HG02884 (cell line): ENCODE data around the gene RAD51C.
"Not testable (repeated sequence)": the region's sequence is repeated elsewhere in the genome, so short reads cannot be mapped to it uniquely, and the experiment has no call there.

Experiments
- ATAC-seq: cut with Tn5 transposase; IDR thresholded peaks from one replicate; pipeline ENCODE4 v1.9.1; 2021; ENCODE audit warnings: mild to moderate bottlenecking, moderate library complexity; ENCODE audit not compliant: unreplicated experiment

RAD51C gene

DNA sequence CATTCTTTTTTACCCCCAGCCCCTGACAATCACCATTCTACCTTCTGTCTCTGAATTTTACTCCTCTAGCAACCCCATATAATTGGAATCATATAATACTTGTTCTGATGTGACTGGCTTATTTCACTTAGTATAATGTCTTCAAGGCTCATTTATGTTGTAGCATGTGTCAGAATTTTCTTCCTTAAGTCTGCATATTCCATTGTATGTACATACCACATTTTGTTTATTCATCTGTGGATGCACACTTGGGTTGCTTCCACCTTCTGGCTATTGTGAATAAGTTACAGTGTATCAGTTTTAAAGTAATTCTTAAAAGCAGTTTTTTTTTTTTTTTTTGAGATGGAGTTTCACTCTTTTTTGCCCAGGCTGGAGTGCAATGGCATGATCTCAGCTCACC lies 38.5 kb downstream of the RAD51C start:
- ATAC-seq, result no peak

DNA sequence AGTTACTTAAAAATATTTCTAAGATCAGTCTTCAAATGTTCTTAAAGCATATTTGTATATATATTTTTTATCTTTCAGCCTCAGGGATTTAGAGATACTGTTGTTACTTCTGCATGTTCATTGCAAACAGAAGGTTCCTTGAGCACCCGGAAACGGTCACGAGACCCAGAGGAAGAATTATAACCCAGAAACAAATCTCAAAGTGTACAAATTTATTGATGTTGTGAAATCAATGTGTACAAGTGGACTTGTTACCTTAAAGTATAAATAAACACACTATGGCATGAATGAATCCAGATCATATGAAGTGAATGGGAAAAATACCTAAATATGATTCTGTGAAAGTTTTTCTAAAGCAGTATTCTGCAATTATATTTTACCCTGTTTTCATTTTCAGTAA lies 41.6 kb downstream of the RAD51C start:
- no peak for ATAC-seq

GRCh38 chr17:58734811-58735210 lies 42.4 kb downstream of the RAD51C start:
- no peak for ATAC-seq

DNA sequence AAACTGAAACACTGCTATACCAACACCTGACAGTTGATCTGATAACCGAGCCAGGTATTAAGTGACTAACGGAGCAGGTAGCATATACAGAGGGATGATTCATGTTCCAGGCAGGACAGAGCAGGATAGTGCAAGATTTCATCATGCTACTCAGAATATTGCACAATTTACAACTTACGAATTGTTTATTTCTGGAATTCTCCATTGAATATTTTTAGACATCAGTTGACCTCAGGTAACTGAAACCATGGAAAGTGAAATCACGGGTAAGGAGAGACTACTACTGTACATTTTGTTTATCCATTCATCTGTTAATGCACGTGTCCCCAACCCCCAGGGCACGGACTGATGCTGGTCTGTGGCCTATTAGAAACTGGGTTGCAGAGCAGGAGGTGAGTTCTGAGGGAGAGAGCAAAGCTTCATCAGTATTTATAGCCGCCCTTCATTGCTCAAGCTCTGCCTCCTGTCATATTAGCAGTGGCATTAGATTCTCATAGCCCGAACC lies 48.8 kb downstream of the RAD51C start:
- ATAC-seq, result no peak

DNA sequence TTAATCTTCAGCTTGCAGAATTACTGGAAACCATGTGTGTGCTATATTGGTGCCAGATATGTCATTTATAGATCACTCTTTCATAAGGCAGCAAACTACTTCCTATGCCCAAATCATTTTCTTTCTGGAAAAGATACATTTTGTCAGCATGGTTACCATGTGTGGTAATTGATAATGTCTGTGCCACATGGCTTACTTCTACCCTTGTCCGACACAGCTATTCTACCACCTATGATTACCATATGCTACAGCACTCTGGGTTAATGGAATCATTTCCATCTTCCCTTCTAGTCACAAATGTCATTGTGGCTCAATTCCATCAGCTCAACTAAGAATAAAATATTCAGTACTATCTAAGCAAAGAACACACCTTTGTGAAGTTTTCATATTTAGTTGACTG lies 55.3 kb downstream of the RAD51C start:
- ATAC-seq, result no peak

DNA sequence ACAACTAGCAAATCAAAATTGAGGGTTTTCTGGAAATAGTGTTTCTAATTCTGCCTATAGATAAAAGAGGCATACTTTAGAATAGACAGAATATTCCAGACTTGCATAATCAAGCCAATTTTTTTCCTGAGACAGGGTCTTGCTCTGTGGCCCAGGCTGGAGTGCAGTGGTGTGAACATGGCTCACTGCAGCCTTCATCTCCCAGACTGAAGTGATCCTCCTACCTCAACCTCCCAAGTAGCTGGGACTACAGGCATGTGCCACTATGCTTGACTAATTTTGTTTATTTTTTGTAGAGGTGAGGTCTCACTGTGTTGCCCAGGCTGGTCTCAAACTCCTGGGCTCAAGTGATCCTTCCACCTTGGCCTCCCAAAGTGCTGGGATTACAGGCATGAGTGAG lies 57.2 kb downstream of the RAD51C start:
- ATAC-seq, result not testable (repeated sequence)

GRCh38 chr17:58753026-58753425 lies 60.6 kb downstream of the RAD51C start:
- ATAC-seq, result no peak

DNA sequence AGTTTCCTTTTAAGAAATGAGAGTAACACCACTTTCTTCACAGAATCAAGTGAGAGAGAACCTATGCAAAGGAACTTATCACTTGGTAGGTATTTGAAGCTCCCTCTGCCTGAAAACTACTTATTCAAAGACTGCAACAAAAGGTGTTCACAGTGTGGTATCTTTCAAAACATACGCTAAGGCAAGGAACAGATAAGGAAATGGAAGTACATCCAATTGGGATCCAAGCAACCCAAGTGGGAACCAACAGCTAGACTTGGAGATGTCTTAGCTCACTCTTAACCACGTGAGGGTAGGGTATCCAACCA lies 62.8 kb downstream of the RAD51C start:
- ATAC-seq, result no peak

DNA sequence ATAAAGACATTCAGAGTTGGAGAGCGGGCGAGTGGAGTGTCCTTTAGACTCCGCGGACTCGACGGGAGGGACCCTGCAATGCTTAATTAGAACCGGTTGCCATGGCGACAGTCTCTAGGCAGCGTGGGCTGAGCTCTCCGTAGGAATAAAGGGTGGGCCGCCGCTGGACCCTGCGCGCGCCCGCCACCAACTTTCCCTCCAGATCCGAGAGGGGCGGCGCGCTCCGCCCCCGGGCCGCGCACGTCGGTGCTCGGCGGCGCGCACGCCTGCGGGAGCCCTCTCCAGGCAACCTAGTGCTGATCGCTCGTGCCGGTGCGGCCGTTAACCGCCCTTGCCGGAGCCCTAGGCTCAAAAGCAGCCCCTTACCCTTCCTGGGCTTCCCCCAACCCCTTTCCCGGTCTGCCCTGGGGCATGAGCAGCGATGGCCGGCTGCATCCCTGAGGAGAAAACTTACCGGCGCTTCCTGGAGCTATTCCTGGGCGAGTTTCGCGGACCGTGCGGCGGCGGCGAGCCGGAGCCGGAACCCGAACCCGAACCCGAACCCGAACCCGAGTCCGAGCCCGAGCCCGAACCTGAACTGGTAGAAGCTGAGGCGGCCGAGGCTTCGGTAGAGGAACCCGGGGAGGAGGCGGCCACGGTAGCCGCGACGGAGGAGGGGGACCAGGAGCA lies 63.3 kb downstream of the RAD51C start, which contains the start of gene PPM1E:
Gene PPM1E, plus strand, starts transcription at position 278 of the 669 bp plus-strand sequence.
- ATAC-seq, result no peak

GRCh38 chr17:58756246-58757161 lies 64.1 kb downstream of the RAD51C start:
- ATAC-seq, result no peak

DNA sequence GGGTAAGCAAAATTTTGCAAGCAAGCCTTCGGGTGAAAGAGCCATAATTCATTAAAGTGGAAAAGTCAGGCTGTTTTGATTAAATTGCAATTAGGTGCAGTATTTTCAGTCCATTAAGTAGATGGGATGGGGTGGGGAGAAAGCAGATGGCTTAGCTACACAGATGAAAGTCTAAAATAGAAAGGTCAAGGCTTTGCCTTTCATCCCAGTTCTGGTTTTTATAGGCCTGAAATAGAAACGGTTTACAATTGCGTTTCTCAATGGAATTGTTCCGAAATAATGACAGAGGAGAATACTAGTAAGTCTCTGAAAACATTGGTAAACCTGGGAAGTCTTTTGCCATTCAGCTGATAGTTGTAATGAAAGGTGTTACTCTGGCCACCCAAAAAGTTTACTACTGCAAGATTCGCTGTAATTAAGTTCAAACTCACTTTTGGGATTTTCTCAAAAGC lies 64.8 kb downstream of the RAD51C start:
- no peak for ATAC-seq

GRCh38 chr17:58758890-58759289 lies 66.5 kb downstream of the RAD51C start:
- ATAC-seq, result no peak

DNA sequence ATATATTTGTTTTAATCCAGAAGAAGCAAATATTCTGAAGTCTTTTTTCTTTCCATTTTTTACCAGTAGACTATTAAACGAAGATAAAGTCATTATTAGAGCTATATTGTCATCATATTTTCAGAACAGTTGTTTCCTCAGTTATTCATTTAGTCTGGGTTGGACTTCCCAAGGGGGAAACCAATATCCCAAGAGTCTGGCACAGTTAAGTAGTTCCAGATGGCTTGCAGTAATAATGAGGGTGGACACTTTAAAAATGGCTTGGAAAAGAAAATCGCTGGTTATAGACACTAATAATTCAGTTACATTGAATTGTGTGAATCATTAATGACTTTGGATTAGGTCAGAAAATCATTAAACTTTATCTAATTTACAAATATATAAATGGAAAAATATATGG lies 67.1 kb downstream of the RAD51C start:
- ATAC-seq, result no peak

DNA sequence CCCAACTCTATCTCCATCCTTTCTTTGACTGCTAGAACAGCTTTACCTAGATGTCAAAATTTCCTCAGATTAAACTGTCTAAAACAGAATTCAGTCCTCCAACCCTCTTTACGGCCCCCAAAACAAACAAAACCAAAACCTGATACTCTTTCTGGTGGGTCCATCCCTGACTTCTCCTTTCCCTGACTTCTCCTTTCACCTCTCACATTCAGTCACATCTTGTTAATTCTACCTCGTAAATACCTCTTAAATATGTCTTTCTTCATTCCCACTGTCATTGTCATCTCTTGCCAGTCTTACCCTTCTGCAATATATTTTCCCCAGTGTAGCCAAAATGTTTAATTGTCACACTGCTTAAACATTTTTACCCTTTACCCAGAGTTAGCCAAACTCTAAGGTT lies 67.8 kb downstream of the RAD51C start:
- ATAC-seq, result no peak

DNA sequence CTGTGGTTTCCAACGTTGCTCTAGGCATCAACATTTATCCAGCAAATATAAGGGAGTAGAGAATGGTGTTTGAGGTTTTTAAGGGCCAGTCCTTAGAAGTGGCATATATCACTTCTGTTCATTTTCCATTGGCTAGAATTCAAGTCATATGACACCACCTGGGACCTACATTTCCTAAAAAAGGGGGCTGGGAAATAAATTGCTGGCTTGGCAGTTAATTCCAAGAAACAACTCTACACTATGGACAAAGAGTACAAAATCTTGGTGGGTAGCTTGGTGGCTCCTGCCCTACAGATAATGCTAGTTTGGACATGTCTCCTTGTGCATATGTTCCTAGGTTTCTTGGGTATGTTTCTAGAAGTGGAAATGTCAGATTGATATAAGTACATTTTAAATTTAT lies 70.9 kb downstream of the RAD51C start:
- ATAC-seq, result no peak

GRCh38 chr17:58764373-58764772 lies 72.0 kb downstream of the RAD51C start:
- ATAC-seq, result no peak

GRCh38 chr17:58778482-58778881 lies 86.1 kb downstream of the RAD51C start:
- ATAC-seq, result not testable (repeated sequence)

- ATAC-seq, result no peak
Observed at GRCh38 chr17:58779446-58779845, 87.0 kb downstream of the RAD51C start.

DNA sequence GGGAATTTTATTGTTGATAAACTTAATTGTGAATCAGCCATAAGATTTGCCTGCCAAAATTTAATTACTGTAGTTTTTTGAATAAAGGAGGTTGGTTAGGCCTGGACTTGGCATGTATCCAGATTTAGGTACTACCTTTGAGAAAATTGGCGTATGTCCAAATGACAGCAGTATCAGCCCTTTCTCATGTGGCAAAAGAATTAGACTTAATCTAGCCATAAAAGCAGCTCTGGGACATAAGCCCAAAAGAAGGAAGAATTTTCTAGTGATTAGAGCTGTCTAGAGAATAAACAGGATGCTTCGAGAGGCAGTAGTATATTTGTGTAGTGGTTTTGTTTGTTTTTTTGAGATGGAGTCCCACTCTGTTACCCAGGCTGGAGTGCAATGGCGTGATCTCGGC lies 91.0 kb downstream of the RAD51C start:
- no peak for ATAC-seq

DNA sequence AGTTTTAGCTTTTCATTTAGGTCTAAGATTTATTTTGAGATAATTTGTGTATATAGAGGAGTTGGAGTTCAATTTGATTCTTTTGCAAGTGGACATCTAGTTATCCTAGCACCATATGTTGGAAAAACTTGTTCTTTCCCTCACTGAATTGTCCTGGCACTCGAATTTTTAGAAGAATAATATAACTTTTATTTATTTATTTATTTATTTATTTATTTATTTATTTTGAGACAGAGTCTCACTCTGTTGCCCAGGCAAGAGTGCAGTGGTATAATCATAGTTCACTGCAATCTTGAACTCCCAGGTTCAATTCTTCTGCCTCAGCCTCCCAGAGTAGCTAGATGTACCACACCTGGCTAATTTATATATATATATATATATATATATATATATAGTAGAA lies 92.7 kb downstream of the RAD51C start:
- no peak for ATAC-seq
